ENCODE results near the gene TIAM1.

TIAM1 gene

GRCh38 chr21:31255896-31256295 lies 88.2 kb downstream of the TIAM1 start:
- Histone ChIP-seq H3K9me3 (ENCODE audit: control insufficient read depth, low read length) (no peaks in the 10 kb centered on the region), H3K27me3 (ENCODE audit: control insufficient read depth, insufficient read depth, low read length) (no peaks in the 10 kb centered on the region), H3K9ac (ENCODE audit: low read length) (no peak overlapping the region), H3K36me3 (ENCODE audit: control insufficient read depth, insufficient read depth, low read length) (no peaks in the 10 kb centered on the region), H3K4me1 (ENCODE audit: control insufficient read depth, insufficient read depth, low read length) (no peaks in the 10 kb centered on the region), H3K4me3 (ENCODE audit: low read length) (no peak overlapping the region)

GRCh38 chr21:31255036-31255435 lies 89.0 kb downstream of the TIAM1 start:
- Histone ChIP-seq H3K4me3 (ENCODE audit: low read length) (no peak overlapping the region), H3K4me1 (ENCODE audit: control insufficient read depth, insufficient read depth, low read length) (no peaks in the 10 kb centered on the region), H3K9ac (ENCODE audit: low read length) (no peak overlapping the region), H3K36me3 (ENCODE audit: control insufficient read depth, insufficient read depth, low read length) (no peaks in the 10 kb centered on the region), H3K27me3 (ENCODE audit: control insufficient read depth, insufficient read depth, low read length) (no peaks in the 10 kb centered on the region), H3K9me3 (ENCODE audit: control insufficient read depth, low read length) (no peaks in the 10 kb centered on the region)

- no peaks in the 10 kb centered on the region for H3K27me3 ChIP-seq (ENCODE audit: control insufficient read depth, insufficient read depth, low read length)
- no peak overlapping the region for H3K4me3 ChIP-seq (ENCODE audit: low read length)
- H3K4me1 ChIP-seq (ENCODE audit: control insufficient read depth, insufficient read depth, low read length) = no peaks in the 10 kb centered on the region
- no peak overlapping the region for H3K9ac ChIP-seq (ENCODE audit: low read length)
- H3K9me3 ChIP-seq (ENCODE audit: control insufficient read depth, low read length) = no peaks in the 10 kb centered on the region
- H3K36me3 ChIP-seq (ENCODE audit: control insufficient read depth, insufficient read depth, low read length) = no peaks in the 10 kb centered on the region
Observed at GRCh38 chr21:31254131-31254530, 89.9 kb downstream of the TIAM1 start.

- Histone ChIP-seq H3K9ac (ENCODE audit: low read length) (no peak overlapping the region), H3K36me3 (ENCODE audit: control insufficient read depth, insufficient read depth, low read length) (no peaks in the 10 kb centered on the region), H3K9me3 (ENCODE audit: control insufficient read depth, low read length) (no peaks in the 10 kb centered on the region), H3K27me3 (ENCODE audit: control insufficient read depth, insufficient read depth, low read length) (no peaks in the 10 kb centered on the region), H3K4me1 (ENCODE audit: control insufficient read depth, insufficient read depth, low read length) (no peaks in the 10 kb centered on the region), H3K4me3 (ENCODE audit: low read length) (no peak overlapping the region)
Observed at GRCh38 chr21:31253684-31254083, 90.4 kb downstream of the TIAM1 start.

- Histone ChIP-seq H3K4me1 (ENCODE audit: control insufficient read depth, insufficient read depth, low read length) (no peaks in the 10 kb centered on the region), H3K27me3 (ENCODE audit: control insufficient read depth, insufficient read depth, low read length) (no peaks in the 10 kb centered on the region), H3K4me3 (ENCODE audit: low read length) (no peak overlapping the region), H3K9me3 (ENCODE audit: control insufficient read depth, low read length) (no peaks in the 10 kb centered on the region), H3K9ac (ENCODE audit: low read length) (no peak overlapping the region), H3K36me3 (ENCODE audit: control insufficient read depth, insufficient read depth, low read length) (no peaks in the 10 kb centered on the region)
Observed at GRCh38 chr21:31252611-31253010, 91.5 kb downstream of the TIAM1 start.

GRCh38 chr21:31252091-31252490 lies 92.0 kb downstream of the TIAM1 start:
- no peak overlapping the region for H3K9ac ChIP-seq (ENCODE audit: low read length)
- H3K27me3 ChIP-seq (ENCODE audit: control insufficient read depth, insufficient read depth, low read length) = no peaks in the 10 kb centered on the region
- no peaks in the 10 kb centered on the region for H3K36me3 ChIP-seq (ENCODE audit: control insufficient read depth, insufficient read depth, low read length)
- no peaks in the 10 kb centered on the region for H3K4me1 ChIP-seq (ENCODE audit: control insufficient read depth, insufficient read depth, low read length)
- H3K4me3 ChIP-seq (ENCODE audit: low read length) = no peak overlapping the region
- H3K9me3 ChIP-seq (ENCODE audit: control insufficient read depth, low read length) = no peaks in the 10 kb centered on the region

- Histone ChIP-seq H3K36me3 (ENCODE audit: control insufficient read depth, insufficient read depth, low read length) (no peaks in the 10 kb centered on the region), H3K4me3 (ENCODE audit: low read length) (no peak overlapping the region), H3K27me3 (ENCODE audit: control insufficient read depth, insufficient read depth, low read length) (no peaks in the 10 kb centered on the region), H3K9ac (ENCODE audit: low read length) (no peak overlapping the region), H3K4me1 (ENCODE audit: control insufficient read depth, insufficient read depth, low read length) (no peaks in the 10 kb centered on the region), H3K9me3 (ENCODE audit: control insufficient read depth, low read length) (no peaks in the 10 kb centered on the region)
Observed at GRCh38 chr21:31251686-31252085, 92.4 kb downstream of the TIAM1 start.

- Histone ChIP-seq H3K9ac (ENCODE audit: low read length) (no peak overlapping the region), H3K4me3 (ENCODE audit: low read length) (no peak overlapping the region), H3K27me3 (ENCODE audit: control insufficient read depth, insufficient read depth, low read length) (no peaks in the 10 kb centered on the region), H3K4me1 (ENCODE audit: control insufficient read depth, insufficient read depth, low read length) (no peaks in the 10 kb centered on the region), H3K9me3 (ENCODE audit: control insufficient read depth, low read length) (no peaks in the 10 kb centered on the region), H3K36me3 (ENCODE audit: control insufficient read depth, insufficient read depth, low read length) (no peaks in the 10 kb centered on the region)
Observed at GRCh38 chr21:31248598-31248997, 95.5 kb downstream of the TIAM1 start.

- no peaks in the 10 kb centered on the region for H3K27me3 ChIP-seq (ENCODE audit: control insufficient read depth, insufficient read depth, low read length)
- no peak overlapping the region for H3K9ac ChIP-seq (ENCODE audit: low read length)
- H3K4me3 ChIP-seq (ENCODE audit: low read length) = no peak overlapping the region
- no peaks in the 10 kb centered on the region for H3K36me3 ChIP-seq (ENCODE audit: control insufficient read depth, insufficient read depth, low read length)
- H3K9me3 ChIP-seq (ENCODE audit: control insufficient read depth, low read length) = no peaks in the 10 kb centered on the region
- H3K4me1 ChIP-seq (ENCODE audit: control insufficient read depth, insufficient read depth, low read length) = no peaks in the 10 kb centered on the region
Observed at GRCh38 chr21:31243611-31244010, 100.5 kb downstream of the TIAM1 start.

- H3K4me3 ChIP-seq (ENCODE audit: low read length) = no peak overlapping the region
- H3K27me3 ChIP-seq (ENCODE audit: control insufficient read depth, insufficient read depth, low read length) = no peaks in the 10 kb centered on the region
- peaks cover 7% of the 10 kb centered on the region for H3K4me1 ChIP-seq (ENCODE audit: control insufficient read depth, insufficient read depth, low read length)
- no peaks in the 10 kb centered on the region for H3K36me3 ChIP-seq (ENCODE audit: control insufficient read depth, insufficient read depth, low read length)
- H3K9me3 ChIP-seq (ENCODE audit: control insufficient read depth, low read length) = no peaks in the 10 kb centered on the region
- H3K9ac ChIP-seq (ENCODE audit: low read length) = no peak overlapping the region
Observed at GRCh38 chr21:31236528-31236927, 107.5 kb downstream of the TIAM1 start.

- Histone ChIP-seq H3K9me3 (ENCODE audit: control insufficient read depth, low read length) (no peaks in the 10 kb centered on the region), H3K27me3 (ENCODE audit: control insufficient read depth, insufficient read depth, low read length) (no peaks in the 10 kb centered on the region)
Observed at GRCh38 chr21:31235671-31236450, 108.2 kb downstream of the TIAM1 start.

GRCh38 chr21:31234936-31235335 lies 109.1 kb downstream of the TIAM1 start:
- no peaks in the 10 kb centered on the region for H3K36me3 ChIP-seq (ENCODE audit: control insufficient read depth, insufficient read depth, low read length)
- H3K9ac ChIP-seq (ENCODE audit: low read length) = no peak overlapping the region
- H3K9me3 ChIP-seq (ENCODE audit: control insufficient read depth, low read length) = no peaks in the 10 kb centered on the region
- no peaks in the 10 kb centered on the region for H3K27me3 ChIP-seq (ENCODE audit: control insufficient read depth, insufficient read depth, low read length)
- H3K4me3 ChIP-seq (ENCODE audit: low read length) = no peak overlapping the region
- peaks cover 7% of the 10 kb centered on the region for H3K4me1 ChIP-seq (ENCODE audit: control insufficient read depth, insufficient read depth, low read length)

More at GRCh38 chr21:31235671-31236450, 108.2 kb downstream of the TIAM1 start:
- H3K4me1 ChIP-seq (ENCODE audit: control insufficient read depth, insufficient read depth, low read length) = peaks cover 7% of the 10 kb centered on the region
- H3K9ac ChIP-seq (ENCODE audit: low read length) = no peak overlapping the region
- no peaks in the 10 kb centered on the region for H3K36me3 ChIP-seq (ENCODE audit: control insufficient read depth, insufficient read depth, low read length)
- no peak overlapping the region for H3K4me3 ChIP-seq (ENCODE audit: low read length)

- Histone ChIP-seq H3K4me3 (ENCODE audit: low read length) (no peak overlapping the region), H3K9ac (ENCODE audit: low read length) (no peak overlapping the region), H3K4me1 (ENCODE audit: control insufficient read depth, insufficient read depth, low read length) (peaks cover 7% of the 10 kb centered on the region), H3K27me3 (ENCODE audit: control insufficient read depth, insufficient read depth, low read length) (no peaks in the 10 kb centered on the region), H3K9me3 (ENCODE audit: control insufficient read depth, low read length) (no peaks in the 10 kb centered on the region), H3K36me3 (ENCODE audit: control insufficient read depth, insufficient read depth, low read length) (no peaks in the 10 kb centered on the region)
Observed at GRCh38 chr21:31233711-31234110, 110.3 kb downstream of the TIAM1 start.

Measured in mucosa of stomach (tissue), 1 donor.